Transverse colon (tissue), 4 donors: ENCODE measurements around the gene SPNS3. TPM values are rescaled to one million over a fixed set of nuclear protein-coding genes. Genes with fewer than 3 reads are reported as not detected.
A peak's percentile ranks its signal among the peaks of the same experiment; 100 is the strongest.

Source experiments
- DNase-seq: peaks from one replicate; pipeline ENCODE4 v3.0.0-alpha.2; 2019
- H3K27ac ChIP-seq, 4 donors: fragments of 200-600 bp; sonication (generic); 2 replicates each; pipeline ENCODE4 v1.5.1; 2016 to 2018; ENCODE audit warnings: inconsistent platforms in 4 of 4
- H3K27me3 ChIP-seq: fragments of 200-600 bp; sonication (generic); 2 replicates; pipeline ENCODE4 v1.5.1; 2017; ENCODE audit warnings: inconsistent platforms
- H3K36me3 ChIP-seq, 4 donors: fragments of 200-600 bp; sonication (generic); 2 replicates each; pipeline ENCODE4 v1.5.1; 2017 to 2019; ENCODE audit warnings: inconsistent platforms in 4 of 4
- H3K4me1 ChIP-seq, 4 donors: fragments of 200-600 bp; sonication (generic); 2 replicates each; pipeline ENCODE4 v1.5.1; 2017 to 2020; ENCODE audit warnings: inconsistent platforms in 4 of 4
- H3K4me3 ChIP-seq, 4 donors: fragments of 200-600 bp; sonication (generic); 1 replicate in 1 of 4; 2 replicates in 3 of 4; pipeline versions ENCODE4 v1.5.1 to v1.6.1; 2017 to 2019; ENCODE audit warnings: inconsistent platforms in 4 of 4
- H3K9me3 ChIP-seq, 2 donors: fragments of 200-600 bp; sonication (generic); 2 replicates each; pipeline ENCODE4 v1.5.1; 2017 to 2019; ENCODE audit warnings: inconsistent platforms in 2 of 2
- EP300 ChIP-seq: sonication (generic); formaldehyde crosslinking; IDR thresholded peaks from one replicate; pipeline ENCODE4 v1.6.1; 2017; ENCODE audit warnings: antibody characterized with exemption, low read depth
- POLR2A ChIP-seq: fragments of 450-650 bp; IDR thresholded peaks from one replicate; pipeline ENCODE4 v1.6.1; 2016; ENCODE audit warnings: antibody characterized with exemption, mild to moderate bottlenecking, moderate library complexity
- POLR2AphosphoS5 ChIP-seq, 3 donors: sonication (generic); formaldehyde crosslinking; IDR thresholded peaks; one replicate each; pipeline ENCODE4 v1.6.1; 2016; ENCODE audit warnings: antibody characterized with exemption in 3 of 3
- WGBS, 2 donors: methylation state at CpG; one replicate each; pipeline ENCODE4 v1.1.5; 2018; ENCODE audit warnings: low coverage in 1 of 2; 5-methylcytosine and 5-hydroxymethylcytosine counted together
- in situ Hi-C, 4 donors: fragments of 200-750 bp; cut with MboI; loops; one replicate each; pipeline versions ENCODE4 v1.15.0 to v1.15.1; 2017; ENCODE audit warnings: low sequenced_read_pairs in 3 of 4, low pct_ligation_motif_present in 1 of 4, low pct_unique_long_range_greater_than_20kb in 1 of 4
- intact Hi-C: fragments of 100-400 bp; cut with DNase I; formaldehyde crosslinking; loops from one replicate; pipeline ENCODE4 v1.15.1; 2023; ENCODE audit warnings: low total_unique reads
- total RNA-seq, 4 donors: library from RNA; depleted of rRNA; stranded (reverse); fragments of >200 nt; gene quantifications; one replicate each; pipeline ENCODE4 v1.1.0, GENCODE V29; 2016
- TF ChIP-seq, protein P1 (sequence below), 5 experiments: fragments of 200-600 bp in 3 of 5; fragments of 450-650 bp in 2 of 5; sonication (generic) in 3 of 5; IDR thresholded peaks; 1 replicate in 2 of 5; 2 replicates in 3 of 5; pipeline ENCODE4 v1.5.1; 2016 to 2017; ENCODE audit warnings: antibody characterized with exemption in 5 of 5, inconsistent platforms in 3 of 5, mild to moderate bottlenecking in 2 of 5, moderate library complexity in 1 of 5

Gene SPNS3
- total RNA-seq, 4 donors from 2014 or later: not detected

DNA sequence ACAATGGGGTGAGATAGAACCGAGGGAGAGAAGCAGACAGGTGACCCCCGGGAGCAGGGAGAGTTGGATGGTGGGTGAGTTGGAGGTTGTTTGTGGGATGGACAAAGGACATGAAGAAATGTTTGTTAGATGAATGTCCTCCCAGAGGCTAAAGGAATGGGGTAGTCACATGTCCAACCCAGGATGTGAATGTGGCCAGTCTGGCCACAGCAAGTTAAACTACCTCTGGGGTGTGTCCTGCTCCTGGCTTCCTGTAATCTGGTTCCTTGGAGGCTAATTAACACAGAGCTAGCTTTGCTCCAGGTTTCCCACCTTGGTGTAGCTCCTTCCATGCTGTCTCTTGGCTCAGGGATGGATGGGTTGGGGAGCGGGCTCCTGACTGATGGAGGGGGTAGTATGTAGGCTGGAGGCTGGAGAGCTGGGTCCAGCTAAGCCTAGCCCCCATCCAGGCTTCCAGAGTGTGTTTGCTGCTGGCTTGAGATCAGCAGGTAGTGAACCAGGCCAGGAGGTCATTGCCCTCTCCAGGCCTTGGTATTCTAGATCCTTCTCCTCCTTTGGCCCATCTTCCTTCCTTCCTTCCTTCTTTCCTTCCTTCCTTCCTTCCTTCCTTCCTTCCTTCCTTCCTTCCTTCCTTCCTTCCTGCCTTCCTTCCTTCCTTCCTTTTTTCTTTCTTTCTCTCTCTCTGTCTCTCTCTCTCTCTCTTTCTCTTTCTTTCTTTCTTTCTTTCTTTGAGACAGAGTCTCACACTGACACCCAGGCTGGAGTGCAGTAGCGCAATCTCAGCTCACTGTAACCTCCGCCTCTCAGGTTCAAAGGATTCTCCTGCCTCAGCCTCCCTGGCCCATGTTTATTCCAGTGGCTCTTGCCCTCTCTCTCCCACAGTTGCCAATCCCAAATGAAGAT is 39.3 kb upstream of the SPNS3 start:
- in situ Hi-C loops (no loop called here), intact Hi-C loops (no loop called here)
- peaks cover 0 to 8% (median 6%) of the 10 kb centered on the region in 4 donors for H3K4me1 ChIP-seq
- no peaks in the 10 kb centered on the region for H3K9me3 ChIP-seq
- no peaks in the 10 kb centered on the region for H3K36me3 ChIP-seq
- H3K27me3 ChIP-seq: no peaks in the 10 kb centered on the region
- no peak for DNase-seq
- TF ChIP-seq, protein P1, sequence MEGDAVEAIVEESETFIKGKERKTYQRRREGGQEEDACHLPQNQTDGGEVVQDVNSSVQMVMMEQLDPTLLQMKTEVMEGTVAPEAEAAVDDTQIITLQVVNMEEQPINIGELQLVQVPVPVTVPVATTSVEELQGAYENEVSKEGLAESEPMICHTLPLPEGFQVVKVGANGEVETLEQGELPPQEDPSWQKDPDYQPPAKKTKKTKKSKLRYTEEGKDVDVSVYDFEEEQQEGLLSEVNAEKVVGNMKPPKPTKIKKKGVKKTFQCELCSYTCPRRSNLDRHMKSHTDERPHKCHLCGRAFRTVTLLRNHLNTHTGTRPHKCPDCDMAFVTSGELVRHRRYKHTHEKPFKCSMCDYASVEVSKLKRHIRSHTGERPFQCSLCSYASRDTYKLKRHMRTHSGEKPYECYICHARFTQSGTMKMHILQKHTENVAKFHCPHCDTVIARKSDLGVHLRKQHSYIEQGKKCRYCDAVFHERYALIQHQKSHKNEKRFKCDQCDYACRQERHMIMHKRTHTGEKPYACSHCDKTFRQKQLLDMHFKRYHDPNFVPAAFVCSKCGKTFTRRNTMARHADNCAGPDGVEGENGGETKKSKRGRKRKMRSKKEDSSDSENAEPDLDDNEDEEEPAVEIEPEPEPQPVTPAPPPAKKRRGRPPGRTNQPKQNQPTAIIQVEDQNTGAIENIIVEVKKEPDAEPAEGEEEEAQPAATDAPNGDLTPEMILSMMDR (IDR thresholded peaks at IDR 0.05): no peak
- no peak for TF ChIP-seq EP300
- TF ChIP-seq POLR2AphosphoS5 (IDR thresholded peaks at IDR 0.05): no peak
- TF ChIP-seq POLR2A: no peak
- WGBS, 2 donors: 92 to 100% methylated on average over 2 to 5 of the region's 5 CpGs
- no peak overlapping the region for H3K4me3 ChIP-seq
- H3K27ac ChIP-seq: peak overlapping the region in 1 of 4 donors; percentile 13

GRCh38 chr17:4395111-4395478 is 38.6 kb upstream of the SPNS3 start:
- intact Hi-C loops: no loop called here
- in situ Hi-C loops: no loop called here
- no peaks in the 10 kb centered on the region for H3K9me3 ChIP-seq
- H3K4me1 ChIP-seq: peaks cover 0 to 8% (median 6%) of the 10 kb centered on the region in 4 donors
- DNase-seq: no peak
- H3K4me3 ChIP-seq: no peak overlapping the region
- WGBS, 2 donors: 40 to 82% methylated on average over 1 to 3 of the region's 3 CpGs
- no peaks in the 10 kb centered on the region for H3K36me3 ChIP-seq
- H3K27me3 ChIP-seq: no peaks in the 10 kb centered on the region
- no peak for TF ChIP-seq POLR2AphosphoS5 (IDR thresholded peaks at IDR 0.05)
- no peak for TF ChIP-seq POLR2A
- TF ChIP-seq, protein P1 (IDR thresholded peaks at IDR 0.05): no peak
- TF ChIP-seq EP300: no peak
- H3K27ac ChIP-seq: no peak overlapping the region

- in situ Hi-C loops: no loop called here
- Histone ChIP-seq H3K27ac (no peak overlapping the region), H3K4me1 (peaks cover 0 to 8% (median 6%) of the 10 kb centered on the region in 4 donors), H3K27me3 (no peaks in the 10 kb centered on the region), H3K36me3 (no peaks in the 10 kb centered on the region), H3K4me3 (no peak overlapping the region), H3K9me3 (no peaks in the 10 kb centered on the region)
- TF ChIP-seq POLR2A: no peak
- TF ChIP-seq, protein P1 (IDR thresholded peaks at IDR 0.05): no peak
- TF ChIP-seq EP300: no peak
- TF ChIP-seq POLR2AphosphoS5 (IDR thresholded peaks at IDR 0.05): no peak
- DNase-seq: no peak
- intact Hi-C loops: no loop called here
- WGBS, 2 donors: 77 to 100% methylated on average over 2 to 6 of the region's 6 CpGs
These were observed 35.9 kb upstream of the SPNS3 start for GRCh38 chr17:4397840-4398239.

DNA sequence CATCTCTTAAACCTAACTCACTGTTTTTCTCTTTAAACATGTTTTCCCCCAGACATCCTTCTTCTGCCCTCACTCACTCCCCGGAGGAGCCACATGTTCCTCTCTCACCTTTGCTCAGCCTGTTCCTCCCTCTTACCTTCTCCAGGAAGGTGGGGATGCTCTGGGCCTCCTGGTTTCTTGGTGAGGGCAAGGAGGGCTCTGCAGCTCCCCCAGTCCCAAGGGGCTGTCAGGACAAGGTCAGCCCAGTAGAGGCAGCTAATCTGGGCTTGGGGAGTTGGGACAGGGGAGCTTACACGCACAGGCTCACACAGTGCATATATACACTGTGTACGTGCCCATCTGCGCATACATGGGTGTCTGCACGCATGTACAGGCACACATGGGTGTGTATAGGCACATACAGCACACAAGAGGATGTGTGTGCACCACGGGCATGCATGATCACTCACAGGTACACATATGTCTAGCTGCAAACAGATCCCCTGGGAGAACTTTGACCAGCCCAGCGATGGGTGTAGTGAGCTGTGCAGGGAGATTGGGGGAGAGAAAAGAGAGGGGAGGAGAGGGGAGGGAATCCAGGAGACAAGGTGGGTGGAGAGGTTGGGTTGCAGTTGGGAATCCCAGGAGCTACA is 28.6 kb upstream of the SPNS3 start:
- in situ Hi-C loops (no loop called here), intact Hi-C loops (no loop called here)
- no peaks in the 10 kb centered on the region for H3K4me1 ChIP-seq
- 58 to 65% methylated on average over 1 to 6 of the region's 7 CpGs for WGBS, 2 donors
- H3K4me3 ChIP-seq: no peak overlapping the region
- H3K36me3 ChIP-seq: no peaks in the 10 kb centered on the region
- no peak overlapping the region for H3K27ac ChIP-seq
- DNase-seq: no peak
- H3K27me3 ChIP-seq: no peaks in the 10 kb centered on the region
- no peaks in the 10 kb centered on the region for H3K9me3 ChIP-seq
- TF ChIP-seq, protein P1 (IDR thresholded peaks at IDR 0.05): no peak
- no peak for TF ChIP-seq POLR2AphosphoS5 (IDR thresholded peaks at IDR 0.05)
- TF ChIP-seq EP300: no peak
- TF ChIP-seq POLR2A: no peak
